Activated T-helper 1 cell treated with anti-CD3 and anti-CD28 coated beads, Interleukin-12 subunit alpha, Interleukin-12 subunit beta, Interleukin-2, Interleukin-4 antibody, amounts not matched to agents 30 ng/mL and 10 ng/mL and 1 ng/mL, durations not matched to agents 14 hours and 24 hours and 36 hours (primary cell): ENCODE data around the gene GABPA. TPM values are rescaled to one million over a fixed set of nuclear protein-coding genes. Genes with fewer than 3 reads are reported as not detected.
"Not testable (repeated sequence)": the region's sequence is repeated elsewhere in the genome, so short reads cannot be mapped to it uniquely, and the experiment has no call there.

Experiments
- DNase-seq: peaks from one replicate; pipeline ENCODE4 v3.0.0; 2021; ENCODE audit warnings: low spot score
- H3K27ac Mint-ChIP-seq: one replicate; pipeline ENCODE4 v1.8.0; 2021; ENCODE audit warnings: mild to moderate bottlenecking, mixed read lengths
- H3K27me3 Mint-ChIP-seq: one replicate; pipeline ENCODE4 v1.8.0; 2022; ENCODE audit warnings: mild to moderate bottlenecking, moderate library complexity, mixed read lengths; ENCODE audit not compliant: insufficient read depth
- H3K36me3 Mint-ChIP-seq: one replicate; pipeline ENCODE4 v1.8.0; 2021; ENCODE audit warnings: low read depth, mixed read lengths
- H3K4me1 Mint-ChIP-seq: one replicate; pipeline ENCODE4 v1.8.0; 2021; ENCODE audit warnings: low read depth, mixed read lengths
- H3K4me3 Mint-ChIP-seq: one replicate; pipeline ENCODE4 v1.8.0; 2021; ENCODE audit warnings: mild to moderate bottlenecking, moderate library complexity, mixed read lengths
- H3K9me3 Mint-ChIP-seq: one replicate; pipeline ENCODE4 v1.8.0; 2021; ENCODE audit warnings: mixed read lengths
- intact Hi-C: fragments of 100-400 bp; cut with micrococcal nuclease; formaldehyde crosslinking; loops from one replicate; pipeline ENCODE4 v1.15.1; 2024
- total RNA-seq: library from RNA; stranded (reverse); gene quantifications from 2 replicates; pipeline ENCODE4 v1.2.3, GENCODE V29; 2022

GABPA gene
- total RNA-seq, 1 donor from 2014 or later, result 26.9 TPM

DNA sequence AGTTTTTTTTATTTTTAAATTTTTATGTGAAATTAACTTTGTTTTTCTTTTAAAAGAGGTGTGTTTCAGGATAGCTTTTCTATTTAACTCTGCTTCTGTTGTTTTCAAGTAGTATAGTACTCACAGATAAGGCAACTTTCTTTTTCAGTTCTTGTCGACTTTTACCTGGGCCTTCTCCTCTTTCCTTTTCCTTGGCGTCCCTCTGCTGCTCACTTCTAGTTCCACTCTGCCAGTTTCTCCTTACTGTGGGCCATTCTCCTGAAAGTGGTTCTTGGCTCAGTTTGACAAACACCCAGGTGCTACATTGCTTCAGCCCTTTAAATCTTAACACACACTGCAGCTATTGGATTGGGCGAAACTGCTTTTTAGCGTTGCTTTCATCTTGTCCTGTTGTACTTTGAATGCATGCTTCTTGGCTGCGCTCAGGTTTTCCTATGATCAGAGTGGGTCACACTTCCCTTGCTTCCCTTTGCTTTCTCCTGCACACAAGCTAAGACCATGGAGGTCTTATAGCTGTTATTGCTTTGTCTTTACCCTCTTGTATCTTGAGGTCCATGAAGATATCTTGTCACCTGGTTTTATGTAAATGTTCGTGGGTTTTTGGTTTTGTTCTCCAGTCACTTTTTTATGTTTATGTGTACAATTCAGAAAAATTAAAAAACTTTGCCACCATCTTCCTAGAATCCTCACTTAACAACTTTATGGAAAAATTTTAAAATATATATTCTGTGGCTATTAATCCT is 21.6 kb downstream of the GABPA start:
- no peak overlapping the region for H3K4me3 Mint-ChIP-seq
- H3K27ac Mint-ChIP-seq, result peak overlapping the region; percentile 1
- intact Hi-C loops, result loop anchor here (2.0 kb wide), 1 partner anchor 20 kb away; no protein-coding TSS in a partner anchor
- H3K4me1 Mint-ChIP-seq, result peaks cover 41% of the 10 kb centered on the region
- no peaks in the 10 kb centered on the region for H3K27me3 Mint-ChIP-seq
- H3K9me3 Mint-ChIP-seq, result no peaks in the 10 kb centered on the region
- DNase-seq, result no peak
- peaks cover 44% of the 10 kb centered on the region for H3K36me3 Mint-ChIP-seq

- intact Hi-C loops, result loop anchor here (2.0 kb wide), 1 partner anchor 21 kb away; no protein-coding TSS in a partner anchor
- H3K9me3 Mint-ChIP-seq, result no peaks in the 10 kb centered on the region
- DNase-seq, result no peak
- no peak overlapping the region for H3K27ac Mint-ChIP-seq
- H3K4me3 Mint-ChIP-seq, result no peak overlapping the region
- peaks cover 42% of the 10 kb centered on the region for H3K36me3 Mint-ChIP-seq
- H3K4me1 Mint-ChIP-seq, result peaks cover 38% of the 10 kb centered on the region
- no peaks in the 10 kb centered on the region for H3K27me3 Mint-ChIP-seq
Measured at GRCh38 chr21:25757531-25757930, 22.8 kb downstream of the GABPA start.

- peaks cover 37% of the 10 kb centered on the region for H3K36me3 Mint-ChIP-seq
- intact Hi-C loops, result no loop called here
- no peak overlapping the region for H3K4me3 Mint-ChIP-seq
- peaks cover 37% of the 10 kb centered on the region for H3K4me1 Mint-ChIP-seq
- peak overlapping the region; percentile 8 for H3K27ac Mint-ChIP-seq
- no peaks in the 10 kb centered on the region for H3K27me3 Mint-ChIP-seq
- H3K9me3 Mint-ChIP-seq, result no peaks in the 10 kb centered on the region
- no peak for DNase-seq
Measured at GRCh38 chr21:25759573-25759972, 24.8 kb downstream of the GABPA start.

DNA sequence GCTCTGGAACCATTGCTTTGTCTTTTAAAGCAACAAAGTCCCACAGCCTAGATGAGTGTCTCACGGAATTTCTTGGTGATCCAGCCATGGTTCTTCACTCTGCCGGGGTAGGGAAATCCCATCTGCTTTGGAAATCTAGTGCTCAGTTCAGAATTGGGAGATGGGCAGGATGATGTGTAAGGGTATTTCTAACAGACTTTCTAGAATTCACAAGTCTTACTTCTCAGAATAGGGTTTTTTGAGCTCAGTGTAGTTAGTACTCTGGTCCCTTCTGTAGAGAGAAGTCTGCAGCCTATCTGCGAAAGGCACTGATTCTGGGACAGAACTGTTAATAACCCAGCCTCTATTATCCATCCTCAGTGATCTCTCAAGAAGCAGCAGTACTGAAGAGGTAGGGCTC is 25.3 kb downstream of the GABPA start:
- no peak for DNase-seq
- no peak overlapping the region for H3K4me3 Mint-ChIP-seq
- H3K27me3 Mint-ChIP-seq, result no peaks in the 10 kb centered on the region
- H3K4me1 Mint-ChIP-seq, result peaks cover 37% of the 10 kb centered on the region
- intact Hi-C loops, result no loop called here
- H3K9me3 Mint-ChIP-seq, result no peaks in the 10 kb centered on the region
- H3K27ac Mint-ChIP-seq, result no peak overlapping the region
- H3K36me3 Mint-ChIP-seq, result peaks cover 38% of the 10 kb centered on the region

GRCh38 chr21:25760677-25761076 is 25.9 kb downstream of the GABPA start:
- H3K4me1 Mint-ChIP-seq, result peaks cover 31% of the 10 kb centered on the region
- intact Hi-C loops, result no loop called here
- H3K36me3 Mint-ChIP-seq, result peaks cover 41% of the 10 kb centered on the region
- no peak for DNase-seq
- no peak overlapping the region for H3K4me3 Mint-ChIP-seq
- no peaks in the 10 kb centered on the region for H3K27me3 Mint-ChIP-seq
- H3K9me3 Mint-ChIP-seq, result no peaks in the 10 kb centered on the region
- H3K27ac Mint-ChIP-seq, result peak overlapping the region; percentile 11

GRCh38 chr21:25764065-25764464 is 29.3 kb downstream of the GABPA start:
- intact Hi-C loops, result no loop called here
- DNase-seq, result no peak
- H3K27me3 Mint-ChIP-seq, result no peaks in the 10 kb centered on the region
- no peak overlapping the region for H3K4me3 Mint-ChIP-seq
- peaks cover 17% of the 10 kb centered on the region for H3K4me1 Mint-ChIP-seq
- H3K27ac Mint-ChIP-seq, result no peak overlapping the region
- no peaks in the 10 kb centered on the region for H3K9me3 Mint-ChIP-seq
- H3K36me3 Mint-ChIP-seq, result peaks cover 47% of the 10 kb centered on the region

- Mint-ChIP-seq H3K4me1 (peaks cover 3% of the 10 kb centered on the region), H3K27me3 (no peaks in the 10 kb centered on the region), H3K36me3 (peaks cover 44% of the 10 kb centered on the region), H3K27ac (no peak overlapping the region), H3K9me3 (no peaks in the 10 kb centered on the region), H3K4me3 (no peak overlapping the region)
- intact Hi-C loops, result no loop called here
- DNase-seq, result no peak
Measured at GRCh38 chr21:25767921-25768320, 33.1 kb downstream of the GABPA start.

DNA sequence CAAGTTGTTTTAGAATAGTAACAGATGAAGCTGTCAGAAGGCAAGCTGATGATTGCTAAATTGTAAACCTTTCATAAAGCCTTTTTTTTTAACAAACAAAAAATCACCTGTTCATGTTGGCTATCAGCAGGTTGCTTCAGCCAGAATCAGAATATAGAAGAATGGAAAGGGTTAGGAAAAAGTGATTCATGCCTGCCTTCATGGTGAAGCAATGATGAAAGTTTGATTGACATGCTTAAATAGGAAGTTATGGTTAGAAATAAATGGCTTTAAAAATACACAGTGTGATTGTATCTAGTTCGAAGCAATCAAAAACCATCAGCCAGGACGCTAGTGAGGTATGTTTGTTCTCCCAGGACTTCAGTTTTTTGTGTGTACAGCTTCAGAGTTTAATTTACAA is 37.9 kb downstream of the GABPA start:
- no peak overlapping the region for H3K4me3 Mint-ChIP-seq
- intact Hi-C loops, result no loop called here
- H3K4me1 Mint-ChIP-seq, result peaks cover 5% of the 10 kb centered on the region
- no peaks in the 10 kb centered on the region for H3K9me3 Mint-ChIP-seq
- H3K27me3 Mint-ChIP-seq, result no peaks in the 10 kb centered on the region
- H3K27ac Mint-ChIP-seq, result peak overlapping the region; percentile 23
- H3K36me3 Mint-ChIP-seq, result peaks cover 16% of the 10 kb centered on the region
- DNase-seq, result no peak

GRCh38 chr21:25776440-25776839 is 41.7 kb downstream of the GABPA start:
- Mint-ChIP-seq H3K4me1 (peaks cover 5% of the 10 kb centered on the region), H3K9me3 (no peaks in the 10 kb centered on the region), H3K4me3 (no peak overlapping the region), H3K36me3 (peaks cover 3% of the 10 kb centered on the region), H3K27me3 (no peaks in the 10 kb centered on the region), H3K27ac (no peak overlapping the region)
- no peak for DNase-seq
- intact Hi-C loops, result no loop called here

GRCh38 chr21:25778126-25778875 is 43.5 kb downstream of the GABPA start:
- DNase-seq, H3K27me3 Mint-ChIP-seq, H3K36me3 Mint-ChIP-seq, intact Hi-C loops, H3K27ac Mint-ChIP-seq, H3K4me1 Mint-ChIP-seq, H3K4me3 Mint-ChIP-seq, H3K9me3 Mint-ChIP-seq: not testable (repeated sequence)

DNA sequence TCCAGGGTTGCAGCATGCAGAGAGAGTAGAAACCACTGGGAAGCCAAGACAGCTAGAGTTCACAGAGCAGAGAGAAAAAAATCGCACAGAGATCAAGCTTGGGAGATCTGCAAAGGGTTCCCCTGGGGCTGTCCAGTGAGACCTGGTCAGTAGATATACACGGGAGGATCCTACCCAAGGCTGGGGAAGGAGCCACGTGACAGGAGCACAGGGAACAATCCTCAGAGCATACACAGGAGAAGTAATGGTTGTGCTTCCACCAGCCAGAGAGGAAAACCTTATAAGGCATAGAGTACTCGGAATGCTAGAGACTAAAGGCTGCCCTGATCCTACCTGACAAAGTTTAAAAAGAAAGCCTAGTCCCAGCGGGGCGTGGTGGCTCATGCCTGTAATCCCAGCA is 53.9 kb downstream of the GABPA start:
- no peak for DNase-seq
- Mint-ChIP-seq H3K4me1 (peaks cover 17% of the 10 kb centered on the region), H3K27me3 (peaks cover 23% of the 10 kb centered on the region), H3K4me3 (no peak overlapping the region), H3K36me3 (no peaks in the 10 kb centered on the region), H3K27ac (no peak overlapping the region), H3K9me3 (no peaks in the 10 kb centered on the region)
- intact Hi-C loops, result no loop called here

GRCh38 chr21:25790122-25790877 is 55.5 kb downstream of the GABPA start:
- Mint-ChIP-seq H3K4me1 (peaks cover 17% of the 10 kb centered on the region), H3K36me3 (no peaks in the 10 kb centered on the region), H3K27ac (peak overlapping the region; percentile 51), H3K9me3 (no peaks in the 10 kb centered on the region), H3K27me3 (peaks cover 18% of the 10 kb centered on the region), H3K4me3 (peak overlapping the region; percentile 43)
- intact Hi-C loops, result loop anchor here (1.0 kb wide), 1 partner anchor 11 kb away; no protein-coding TSS in a partner anchor
- no peak for DNase-seq

GRCh38 chr21:25790878-25791204 is 56.1 kb downstream of the GABPA start:
- intact Hi-C loops, result loop anchor here (1.0 kb wide), 1 partner anchor 10 kb away; no protein-coding TSS in a partner anchor
- peak overlapping the region; percentile 43 for H3K4me3 Mint-ChIP-seq
- no peaks in the 10 kb centered on the region for H3K36me3 Mint-ChIP-seq
- no peak overlapping the region for H3K27ac Mint-ChIP-seq
- peaks cover 17% of the 10 kb centered on the region for H3K4me1 Mint-ChIP-seq
- no peak for DNase-seq
- H3K9me3 Mint-ChIP-seq, result no peaks in the 10 kb centered on the region
- peaks cover 19% of the 10 kb centered on the region for H3K27me3 Mint-ChIP-seq
